Keratinocyte (primary cell): ENCODE measurements around the gene KLHL6. TPM values are rescaled to one million over a fixed set of nuclear protein-coding genes. Genes with fewer than 3 reads are reported as not detected.

Source experiments
- DNase-seq: peaks from one replicate; pipeline ENCODE4 v3.0.0-alpha.2; 2011; ENCODE audit warnings: low read depth, missing footprints, low spot score
- FAIRE-seq: peaks from 2 replicates; lab custom pipeline; 2011; peaks lifted over from hg19 to GRCh38; lab: Jason Lieb, UNC
- H2AFZ ChIP-seq: 2 replicates; pipeline ENCODE4 v1.6.0; 2012; ENCODE audit warnings: low read length, control low read depth, inconsistent platforms; ENCODE audit not compliant: control insufficient read depth
- H3K27ac ChIP-seq: 2 replicates; pipeline ENCODE4 v1.5.1; 2011; ENCODE audit warnings: low read length; ENCODE audit not compliant: control insufficient read depth, insufficient read depth
- H3K27me3 ChIP-seq: 3 replicates; pipeline ENCODE4 v1.6.0; 2011; ENCODE audit warnings: low read length; ENCODE audit not compliant: control insufficient read depth, insufficient read depth; ENCODE audit errors: extremely low read depth
- H3K36me3 ChIP-seq, 2 experiments: 2 replicates in 1 of 2; 3 replicates in 1 of 2; pipeline ENCODE4 v1.5.1; 2011; ENCODE audit warnings: low read length in 2 of 2, mild to moderate bottlenecking in 1 of 2; ENCODE audit not compliant: control insufficient read depth in 2 of 2, insufficient read depth in 2 of 2; ENCODE audit errors: extremely low read depth in 1 of 2
- H3K4me1 ChIP-seq: 3 replicates; pipeline ENCODE4 v1.5.1; 2011; ENCODE audit warnings: low read length; ENCODE audit not compliant: control insufficient read depth, insufficient read depth; ENCODE audit errors: extremely low read depth
- H3K4me2 ChIP-seq: 3 replicates; pipeline ENCODE4 v1.6.0; 2011; ENCODE audit warnings: low read depth, low read length; ENCODE audit not compliant: control insufficient read depth, insufficient read depth; ENCODE audit errors: extremely low read depth
- H3K4me3 ChIP-seq, 3 experiments: fragments of 200-600 bp in 1 of 3; sonication (generic) in 1 of 3; 2 replicates in 2 of 3; 3 replicates in 1 of 3; pipeline ENCODE4 v1.5.1; 2011 to 2016; ENCODE audit warnings: low read length in 3 of 3, mild to moderate bottlenecking in 3 of 3, control low read depth in 2 of 3, inconsistent platforms in 1 of 3, low read depth in 1 of 3, mixed read lengths in 1 of 3, mixed run types in 1 of 3, moderate library complexity in 1 of 3; ENCODE audit not compliant: control insufficient read depth in 2 of 3, insufficient read depth in 2 of 3; ENCODE audit errors: extremely low read depth in 1 of 3
- H3K79me2 ChIP-seq: 2 replicates; pipeline ENCODE4 v1.6.0; 2012; ENCODE audit warnings: low read length; ENCODE audit not compliant: control insufficient read depth, insufficient read depth
- H3K9ac ChIP-seq: 3 replicates; pipeline ENCODE4 v1.6.0; 2011; ENCODE audit warnings: low read length; ENCODE audit not compliant: control insufficient read depth, insufficient read depth; ENCODE audit errors: extremely low read depth
- H3K9me1 ChIP-seq: 3 replicates; pipeline ENCODE4 v1.6.0; 2011; ENCODE audit warnings: low read length; ENCODE audit not compliant: control insufficient read depth, insufficient read depth; ENCODE audit errors: extremely low read depth
- H3K9me3 ChIP-seq: 2 replicates; pipeline ENCODE4 v1.5.1; 2012; ENCODE audit warnings: low read depth, low read length; ENCODE audit not compliant: control insufficient read depth
- H4K20me1 ChIP-seq: 3 replicates; pipeline ENCODE4 v1.6.0; 2011; ENCODE audit warnings: low read length; ENCODE audit not compliant: control insufficient read depth, insufficient read depth; ENCODE audit errors: extremely low read depth
- EZH2 ChIP-seq: IDR thresholded peaks from one replicate; pipeline ENCODE4 v1.6.1; 2012; ENCODE audit warnings: inconsistent platforms, mild to moderate bottlenecking, low read length, moderate library complexity
- dilution Hi-C: fragments of 300-500 bp; cut with MboI; formaldehyde crosslinking; loops from one replicate; pipeline ENCODE4 v1.7.0; 2020; ENCODE audit warnings: low sequenced_read_pairs; ENCODE audit not compliant: extremely low pct_ligation_motif_present
- polyA plus RNA-seq, 5 experiments: library from polyadenylated mRNA; depleted of rRNA in 3 of 5; stranded (reverse) in 3 of 5; stranded (forward) in 1 of 5; unstranded in 1 of 5; fragments of >200 nt; gene quantifications; 1 replicate in 1 of 5; 2 replicates in 3 of 5; 3 replicates in 1 of 5; pipeline versions ENCODE4 v1.2.1 to v1.2.3, GENCODE V29; 2011 to 2012; ENCODE audit warnings: missing spikeins in 2 of 5, low read depth in 1 of 5, low replicate concordance in 1 of 5
- TF ChIP-seq, protein P1 (sequence below), 3 experiments: IDR thresholded peaks in 1 of 3; conservative IDR thresholded peaks in 1 of 3; optimal IDR thresholded peaks in 1 of 3; 2 replicates in 2 of 3; 3 replicates in 1 of 3; pipeline versions ENCODE3 to v1.5.1; 2011; ENCODE audit warnings: low read length in 3 of 3, mild to moderate bottlenecking in 3 of 3, moderate library complexity in 2 of 3, control low read depth in 1 of 3, inconsistent platforms in 1 of 3; ENCODE audit not compliant: insufficient read depth in 2 of 3; ENCODE audit errors: extremely low read depth in 1 of 3

KLHL6 gene
- polyA plus RNA-seq, 1 donor (not counting 4 experiments of a cell fraction or from before 2014, with no cell fraction given): 0.10 TPM

DNA sequence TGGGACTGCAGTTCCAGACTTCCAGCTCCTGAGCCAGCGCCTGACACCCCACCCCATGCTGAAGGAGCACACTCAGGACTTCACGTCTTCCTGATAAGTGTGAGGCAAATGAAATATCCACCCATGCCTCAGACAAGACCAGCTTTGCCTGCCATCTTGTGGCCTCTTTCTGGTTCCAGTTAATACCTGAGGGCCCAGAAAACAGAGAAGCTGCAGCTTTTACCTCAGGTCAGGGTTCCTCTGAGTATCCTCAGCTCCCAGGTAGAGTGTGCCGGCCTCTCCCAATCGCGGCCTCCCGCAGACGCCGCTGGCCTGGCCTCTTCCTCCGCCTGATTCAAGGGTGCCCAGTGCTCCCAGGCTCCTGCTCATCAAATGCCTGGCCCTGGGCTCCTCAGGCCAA lies 5.1 kb upstream of the KLHL6 start:
- no peaks in the 10 kb centered on the region for H3K4me1 ChIP-seq
- H3K9me3 ChIP-seq: no peaks in the 10 kb centered on the region
- no peaks in the 10 kb centered on the region for H3K27me3 ChIP-seq
- no peak overlapping the region for H3K9ac ChIP-seq
- DNase-seq: no peak
- no peaks in the 10 kb centered on the region for H3K36me3 ChIP-seq
- no peak overlapping the region for H3K27ac ChIP-seq
- H2AFZ ChIP-seq: no peak overlapping the region
- FAIRE-seq: no peak
- no peaks in the 10 kb centered on the region for H3K9me1 ChIP-seq
- H3K4me2 ChIP-seq: no peak overlapping the region
- no peak overlapping the region for H3K4me3 ChIP-seq
- TF ChIP-seq, protein P1, sequence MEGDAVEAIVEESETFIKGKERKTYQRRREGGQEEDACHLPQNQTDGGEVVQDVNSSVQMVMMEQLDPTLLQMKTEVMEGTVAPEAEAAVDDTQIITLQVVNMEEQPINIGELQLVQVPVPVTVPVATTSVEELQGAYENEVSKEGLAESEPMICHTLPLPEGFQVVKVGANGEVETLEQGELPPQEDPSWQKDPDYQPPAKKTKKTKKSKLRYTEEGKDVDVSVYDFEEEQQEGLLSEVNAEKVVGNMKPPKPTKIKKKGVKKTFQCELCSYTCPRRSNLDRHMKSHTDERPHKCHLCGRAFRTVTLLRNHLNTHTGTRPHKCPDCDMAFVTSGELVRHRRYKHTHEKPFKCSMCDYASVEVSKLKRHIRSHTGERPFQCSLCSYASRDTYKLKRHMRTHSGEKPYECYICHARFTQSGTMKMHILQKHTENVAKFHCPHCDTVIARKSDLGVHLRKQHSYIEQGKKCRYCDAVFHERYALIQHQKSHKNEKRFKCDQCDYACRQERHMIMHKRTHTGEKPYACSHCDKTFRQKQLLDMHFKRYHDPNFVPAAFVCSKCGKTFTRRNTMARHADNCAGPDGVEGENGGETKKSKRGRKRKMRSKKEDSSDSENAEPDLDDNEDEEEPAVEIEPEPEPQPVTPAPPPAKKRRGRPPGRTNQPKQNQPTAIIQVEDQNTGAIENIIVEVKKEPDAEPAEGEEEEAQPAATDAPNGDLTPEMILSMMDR (optimal IDR thresholded peaks at IDR 0.05 in 1 of 3, IDR thresholded peaks at IDR 0.05 in 1 of 3, conservative IDR thresholded peaks at IDR 0.05 in 1 of 3; ENCODE audit: extremely low read depth in 1 of 3, insufficient read depth in 2 of 3, low read length in 3 of 3): peak; percentile 29 to 67 (median 51)
- TF ChIP-seq EZH2: no peak
- H4K20me1 ChIP-seq: no peaks in the 10 kb centered on the region
- H3K79me2 ChIP-seq: no peaks in the 10 kb centered on the region
- dilution Hi-C loops: no loop called here

DNA sequence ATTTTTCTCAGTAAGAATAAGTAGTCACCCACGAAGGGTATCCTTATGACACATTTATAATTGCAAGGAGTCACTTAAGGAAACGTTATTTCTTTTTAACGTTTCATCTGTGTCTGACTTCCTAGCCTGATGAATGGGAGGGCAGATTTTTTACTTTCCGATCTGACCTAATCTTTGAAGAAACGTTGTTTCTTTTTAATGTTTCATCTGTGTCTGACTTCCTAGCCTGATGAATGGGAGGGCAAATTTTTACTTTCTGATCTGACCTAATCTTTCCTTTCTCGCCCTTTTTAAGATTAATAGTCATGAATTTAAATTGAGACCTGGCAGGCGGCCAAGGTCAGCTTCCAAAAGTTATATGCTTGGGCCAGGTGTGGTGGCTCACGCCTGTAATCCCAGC lies 3.0 kb upstream of the KLHL6 start:
- Histone ChIP-seq H3K79me2 (no peaks in the 10 kb centered on the region), H3K4me3 (no peak overlapping the region), H3K27ac (no peak overlapping the region), H3K9ac (no peak overlapping the region), H2AFZ (no peak overlapping the region), H3K4me2 (no peak overlapping the region), H3K4me1 (no peaks in the 10 kb centered on the region), H3K36me3 (no peaks in the 10 kb centered on the region), H3K9me3 (no peaks in the 10 kb centered on the region), H4K20me1 (no peaks in the 10 kb centered on the region), H3K27me3 (no peaks in the 10 kb centered on the region), H3K9me1 (no peaks in the 10 kb centered on the region)
- FAIRE-seq: no peak
- no peak for DNase-seq
- TF ChIP-seq, protein P1 (optimal IDR thresholded peaks at IDR 0.05 in 1 of 3, IDR thresholded peaks at IDR 0.05 in 1 of 3, conservative IDR thresholded peaks at IDR 0.05 in 1 of 3; ENCODE audit: extremely low read depth in 1 of 3, insufficient read depth in 2 of 3, low read length in 3 of 3): no peak
- no peak for TF ChIP-seq EZH2
- dilution Hi-C loops: no loop called here
